NCI-H1105 (cell line): Measurements from ENCODE around the gene FHOD1.

Source experiments
- DNase-seq: peaks from one replicate; lab custom pipeline; 2025; lab: John Stamatoyannopoulos, UW

Gene FHOD1

DNA sequence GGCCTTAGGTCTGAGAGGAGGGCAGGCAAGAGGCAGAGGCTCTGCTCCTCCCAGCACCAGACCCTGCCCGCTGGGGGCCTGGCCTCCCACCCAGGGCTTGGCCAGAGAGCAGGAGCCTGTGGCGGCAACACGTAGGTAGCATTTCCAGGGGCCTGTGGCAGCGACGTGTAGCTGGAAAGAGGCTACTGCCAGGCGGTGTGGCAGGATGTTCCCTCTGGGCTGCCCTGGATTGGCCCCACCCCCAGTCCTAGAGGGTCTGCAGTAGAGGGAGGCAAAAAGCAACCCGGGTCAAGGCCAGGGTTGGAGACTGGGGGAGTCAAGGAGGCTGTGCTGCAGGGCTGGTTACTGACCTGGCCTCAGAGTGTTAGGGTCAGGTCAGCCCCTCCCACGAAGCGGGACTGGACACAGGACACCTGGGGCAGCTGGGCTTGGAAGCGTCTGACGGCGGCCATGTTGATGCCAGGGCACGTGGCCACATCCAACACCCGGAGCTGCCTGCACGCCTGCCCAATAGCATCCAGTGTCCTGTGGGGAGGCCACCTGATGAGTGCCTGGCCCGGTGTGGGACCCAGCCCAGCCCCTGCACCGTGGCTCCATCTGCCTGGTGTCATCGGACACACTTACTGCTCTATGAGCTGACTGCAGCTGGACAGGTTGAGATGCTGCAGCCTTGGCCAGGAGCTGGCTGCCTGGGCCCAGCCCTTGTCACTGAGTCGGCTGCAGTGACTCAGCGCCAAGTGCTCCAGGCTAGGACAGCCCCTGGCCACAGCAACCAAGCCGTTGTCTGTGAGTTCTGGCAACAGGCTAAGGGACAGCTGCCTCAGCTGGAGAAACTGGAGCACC, 39.8 kb downstream of the FHOD1 start:
- DNase-seq = no peak

DNA sequence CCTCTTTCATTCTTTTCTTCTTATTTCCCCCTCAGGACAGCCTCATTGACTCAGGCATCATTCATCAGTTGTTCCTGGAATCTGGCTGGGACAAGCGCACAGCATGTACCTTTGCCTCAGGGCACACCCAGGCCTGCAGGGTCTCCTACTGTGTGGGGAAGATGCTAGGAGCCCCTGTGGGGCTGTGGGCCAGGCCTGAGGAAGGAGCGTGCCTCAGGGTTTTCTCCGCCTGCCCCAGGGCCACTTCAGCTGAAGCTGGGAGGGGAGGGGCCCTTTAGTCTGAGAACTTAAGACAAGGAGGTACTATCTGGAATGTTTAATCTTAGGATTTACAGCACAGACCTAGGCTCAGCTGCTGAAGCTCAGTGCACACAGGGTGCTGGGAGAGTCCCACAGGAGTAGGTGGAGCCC, 40.4 kb downstream of the FHOD1 start:
- no peak for DNase-seq

DNA sequence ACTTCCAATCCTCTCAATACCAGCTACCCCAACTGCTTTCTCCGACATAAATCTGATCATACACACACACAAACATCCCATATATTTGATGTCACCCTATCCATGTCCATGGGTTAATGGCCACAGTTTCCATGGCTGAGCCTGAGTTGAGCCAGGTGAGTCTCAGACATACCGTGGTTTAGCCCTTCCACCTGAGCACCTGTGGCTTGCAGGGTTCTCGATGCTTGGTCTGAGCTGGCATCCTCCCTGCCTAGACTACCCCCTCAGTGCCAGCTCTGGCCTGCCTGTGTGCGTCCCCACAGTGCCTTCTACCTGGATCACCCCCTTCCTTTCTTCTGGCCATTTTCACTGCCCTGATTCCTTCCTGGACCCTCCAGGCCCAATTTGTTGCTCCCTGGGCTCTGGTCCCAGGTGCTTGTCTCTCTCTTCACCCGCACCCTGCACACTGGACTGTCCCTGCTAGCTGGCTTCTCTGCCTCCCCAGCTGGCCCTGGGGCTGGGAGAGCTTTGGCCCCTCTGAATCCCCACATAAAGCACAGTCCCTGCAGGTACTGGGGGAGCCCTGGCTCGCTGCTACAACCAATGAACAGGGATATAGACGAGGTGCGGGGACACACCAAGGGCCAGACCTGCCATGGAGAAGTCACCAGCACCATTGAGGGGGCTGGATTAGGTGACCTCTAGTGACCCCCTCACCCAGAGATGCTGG, 41.0 kb downstream of the FHOD1 start:
- no peak for DNase-seq

DNA sequence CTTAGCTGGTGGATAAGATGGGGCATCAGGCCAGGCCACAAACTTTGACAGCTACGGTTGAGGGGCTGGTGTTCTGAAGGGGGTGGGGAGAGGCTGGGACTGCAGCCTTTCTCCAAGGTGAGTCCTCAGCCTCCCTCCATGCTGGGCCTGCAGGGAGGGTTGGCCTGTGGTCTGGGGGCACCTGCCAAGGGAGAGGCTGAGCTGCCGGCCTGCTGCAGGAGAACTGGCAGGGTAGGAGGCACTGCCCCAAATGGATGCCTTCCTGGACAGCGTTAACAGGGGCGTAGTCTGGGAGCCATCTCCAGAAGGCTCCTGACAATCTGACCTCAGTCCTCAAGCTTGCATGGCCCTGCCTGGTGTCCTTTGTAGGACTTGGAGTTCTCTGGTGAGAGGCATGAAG, 43.2 kb downstream of the FHOD1 start:
- DNase-seq = no peak

DNA sequence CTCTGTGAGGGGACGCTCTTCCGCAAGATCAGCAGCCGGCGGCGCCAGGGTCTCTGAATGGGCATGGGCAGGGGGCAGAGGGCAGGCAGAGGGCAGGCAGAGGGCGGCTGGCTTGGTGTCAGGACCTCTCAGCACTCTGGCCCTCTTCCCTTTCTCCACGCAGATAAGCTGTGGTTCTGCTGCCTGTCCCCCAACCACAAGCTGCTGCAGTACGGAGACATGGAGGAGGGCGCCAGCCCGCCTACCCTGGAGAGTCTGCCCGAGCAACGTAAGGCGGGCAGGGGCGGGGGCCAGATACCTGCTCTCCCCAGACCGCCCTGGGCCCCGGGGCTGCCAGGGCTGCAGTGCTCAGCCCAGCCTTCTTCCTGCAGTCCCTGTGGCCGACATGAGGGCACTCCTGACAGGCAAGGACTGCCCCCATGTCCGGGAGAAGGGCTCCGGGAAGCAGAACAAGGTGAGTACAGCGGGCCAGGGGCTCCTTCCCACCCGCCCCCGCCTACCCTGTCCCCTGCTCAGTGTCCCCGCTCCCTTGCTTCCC, 44.3 kb downstream of the FHOD1 start:
- no peak for DNase-seq

DNA sequence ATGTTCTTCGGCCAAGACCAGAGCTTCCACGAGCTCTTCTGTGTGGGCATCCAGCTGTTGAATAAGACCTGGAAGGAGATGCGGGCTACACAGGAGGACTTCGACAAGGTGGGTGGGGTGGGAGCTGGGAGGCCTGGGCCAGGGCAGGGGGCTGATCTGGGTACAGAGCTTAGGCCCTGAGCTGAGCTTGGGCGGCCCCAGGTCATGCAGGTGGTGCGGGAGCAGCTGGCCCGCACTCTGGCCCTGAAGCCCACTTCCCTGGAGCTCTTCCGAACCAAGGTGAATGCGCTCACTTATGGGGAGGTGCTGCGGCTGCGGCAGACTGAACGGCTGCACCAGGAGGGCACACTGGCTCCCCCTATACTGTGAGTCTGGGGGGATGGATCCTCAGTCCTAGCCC, 44.9 kb downstream of the FHOD1 start:
- no peak for DNase-seq

DNA sequence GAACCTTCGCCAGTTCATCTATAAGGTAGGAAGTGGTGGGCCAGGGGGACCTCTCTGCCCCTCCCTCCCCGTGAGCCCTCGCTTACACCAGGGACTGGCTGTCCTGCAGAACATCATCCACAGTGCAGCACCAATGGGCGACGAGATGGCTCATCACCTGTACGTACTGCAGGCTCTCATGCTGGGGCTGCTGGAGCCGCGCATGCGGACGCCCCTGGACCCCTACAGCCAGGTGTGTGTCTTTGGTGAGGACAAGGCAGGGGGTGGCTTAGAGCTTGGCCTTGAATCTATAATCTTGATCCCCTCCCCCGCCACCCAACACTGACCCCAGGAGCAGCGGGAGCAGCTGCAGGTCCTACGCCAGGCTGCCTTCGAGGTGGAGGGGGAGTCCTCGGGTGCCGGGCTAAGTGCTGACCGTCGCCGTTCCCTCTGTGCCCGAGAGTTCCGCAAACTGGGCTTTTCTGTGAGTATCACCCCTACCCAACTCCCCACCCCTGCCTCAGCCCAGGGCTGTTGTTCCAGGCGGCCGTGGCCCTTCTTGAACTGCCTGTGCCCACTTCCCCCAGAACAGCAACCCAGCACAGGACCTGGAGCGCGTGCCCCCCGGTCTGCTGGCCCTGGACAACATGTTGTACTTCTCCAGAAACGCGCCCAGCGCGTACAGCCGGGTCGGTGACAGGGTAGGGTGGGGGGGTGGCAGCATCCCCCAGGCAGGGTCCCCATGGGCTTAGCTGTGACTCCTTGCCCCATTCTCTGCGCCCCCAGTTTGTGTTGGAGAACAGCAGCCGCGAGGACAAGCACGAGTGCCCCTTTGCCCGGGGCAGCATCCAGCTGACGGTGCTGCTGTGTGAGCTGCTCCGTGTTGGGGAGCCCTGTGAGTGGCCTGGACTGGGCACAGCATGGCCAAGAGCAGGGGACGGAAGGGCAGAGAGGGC, 45.6 kb downstream of the FHOD1 start:
- no peak for DNase-seq

DNA sequence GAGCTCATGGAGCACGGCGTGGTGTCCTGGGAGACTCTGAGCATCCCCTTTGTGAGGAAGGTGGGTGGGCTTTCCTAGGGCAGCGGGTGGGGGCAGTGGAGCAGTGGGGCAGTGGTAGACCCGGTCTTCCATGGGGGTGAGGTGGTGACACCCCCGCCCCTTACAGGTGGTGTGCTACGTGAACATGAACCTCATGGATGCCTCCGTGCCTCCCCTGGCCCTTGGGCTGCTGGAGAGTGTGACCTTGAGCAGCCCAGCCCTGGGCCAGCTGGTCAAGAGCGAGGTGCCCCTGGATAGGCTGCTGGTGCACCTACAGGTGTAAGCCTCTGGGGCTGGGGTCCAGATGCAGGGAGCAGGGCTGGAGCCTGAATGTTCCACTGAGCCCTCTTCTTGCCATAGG, 46.8 kb downstream of the FHOD1 start:
- no peak for DNase-seq

DNA sequence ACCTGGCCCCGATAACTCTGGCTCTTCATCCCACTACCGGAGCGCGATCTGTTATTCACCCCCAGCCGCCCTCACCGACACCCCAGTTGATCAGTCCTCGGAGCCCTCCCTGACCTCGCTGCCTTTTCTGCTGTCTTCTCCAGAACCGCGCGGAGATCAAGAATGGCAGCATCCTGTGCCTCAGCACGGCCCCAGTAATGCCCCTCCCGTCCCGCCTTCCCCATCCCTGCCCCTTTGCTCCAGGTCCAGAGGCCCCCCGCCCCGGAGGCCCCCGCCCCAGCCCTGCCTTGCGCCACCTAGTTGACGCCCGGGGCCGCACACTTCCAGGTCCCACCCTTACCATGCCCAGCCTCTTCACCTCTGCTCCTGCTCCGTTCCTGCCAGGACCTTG, 47.5 kb downstream of the FHOD1 start:
- no peak for DNase-seq

DNA sequence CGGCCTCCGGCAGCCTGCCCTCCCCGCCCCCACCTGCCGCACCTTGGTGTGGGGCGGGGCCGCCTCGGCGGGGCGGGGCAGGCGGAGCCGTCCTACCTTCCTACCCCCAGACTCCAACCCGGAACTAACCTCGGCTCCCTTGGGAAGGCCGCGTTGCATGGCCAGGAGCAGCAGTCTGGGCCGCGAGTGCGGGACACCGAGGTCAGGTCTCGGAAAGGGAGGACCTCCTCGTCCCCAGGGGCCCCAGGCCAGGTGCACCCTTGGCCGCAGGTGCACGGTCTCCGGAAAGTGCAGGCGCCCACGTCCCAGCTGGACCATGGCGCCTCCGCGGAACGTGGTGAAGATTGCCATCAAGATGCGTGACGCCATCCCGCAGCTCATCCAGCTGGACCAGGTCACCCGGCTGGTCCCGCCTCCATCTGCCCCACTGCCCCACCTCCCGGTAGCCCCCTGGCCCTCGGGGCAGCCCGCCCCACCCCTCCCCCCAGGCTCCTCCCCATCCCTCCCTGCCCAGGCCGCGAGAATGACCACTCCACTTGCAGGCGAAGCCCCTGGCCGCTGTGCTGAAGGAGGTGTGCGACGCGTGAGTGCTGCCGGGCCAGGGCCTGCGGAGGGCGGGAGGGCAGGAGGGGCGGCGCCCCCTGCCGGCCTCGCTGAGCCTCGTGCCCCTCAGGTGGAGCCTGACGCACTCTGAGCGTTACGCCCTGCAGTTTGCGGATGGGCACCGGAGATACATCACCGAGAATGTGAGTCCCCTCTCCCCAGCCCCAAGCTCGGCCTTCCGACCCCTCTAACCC, 48.1 kb downstream of the FHOD1 start, which contains the start of gene ELMO3:
Gene ELMO3 (plus strand): TSS at position 121 of the 797 bp plus-strand sequence. CDS start 196 bp downstream, at position 317.
- DNase-seq = peak; percentile 42

DNA sequence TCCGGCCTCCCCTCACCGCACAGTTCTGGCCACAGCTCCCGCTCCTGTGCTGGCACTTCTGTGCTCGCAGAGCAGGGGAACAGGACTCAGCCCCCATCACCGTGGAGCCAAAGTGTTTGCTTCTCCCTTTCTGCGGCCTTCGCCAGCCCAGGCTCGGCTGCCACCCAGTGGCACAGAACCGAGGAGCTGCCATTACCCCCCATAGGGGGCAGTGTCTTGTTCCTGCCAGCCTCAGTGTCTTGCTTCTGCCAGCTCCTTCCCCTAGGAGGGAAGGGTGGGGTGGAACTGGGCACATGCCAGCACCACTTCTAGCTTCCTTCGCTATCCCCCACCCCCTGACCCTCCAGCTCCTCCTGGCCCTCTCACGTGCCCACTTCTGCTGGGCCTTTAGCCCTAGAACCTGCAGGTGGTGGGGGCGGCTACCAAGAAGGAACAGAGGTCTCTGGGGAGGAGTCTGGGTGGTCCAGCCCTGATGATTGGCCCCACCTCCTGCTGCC, 49.0 kb downstream of the FHOD1 start:
- peak; percentile 53 for DNase-seq

DNA sequence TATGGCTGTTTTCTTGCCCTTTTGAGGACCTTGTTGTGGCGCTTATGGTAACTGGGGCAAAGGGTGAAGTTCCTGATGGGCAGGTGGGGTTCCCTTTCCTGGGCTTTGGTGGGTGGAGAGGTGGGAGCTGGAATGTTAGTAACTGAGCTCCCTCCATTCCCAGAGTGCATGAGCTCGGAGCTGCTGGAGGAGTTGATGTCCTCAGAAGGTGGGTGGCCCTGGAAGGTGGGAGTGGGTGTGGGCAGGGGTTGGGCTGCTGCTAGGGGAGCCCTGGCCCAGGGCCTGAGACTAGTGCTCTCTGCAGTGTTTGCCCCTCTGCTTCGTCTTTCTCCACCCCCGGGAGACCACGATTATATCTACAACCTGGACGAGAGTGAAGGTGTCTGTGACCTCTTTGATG, 49.6 kb downstream of the FHOD1 start:
- no peak for DNase-seq

DNA sequence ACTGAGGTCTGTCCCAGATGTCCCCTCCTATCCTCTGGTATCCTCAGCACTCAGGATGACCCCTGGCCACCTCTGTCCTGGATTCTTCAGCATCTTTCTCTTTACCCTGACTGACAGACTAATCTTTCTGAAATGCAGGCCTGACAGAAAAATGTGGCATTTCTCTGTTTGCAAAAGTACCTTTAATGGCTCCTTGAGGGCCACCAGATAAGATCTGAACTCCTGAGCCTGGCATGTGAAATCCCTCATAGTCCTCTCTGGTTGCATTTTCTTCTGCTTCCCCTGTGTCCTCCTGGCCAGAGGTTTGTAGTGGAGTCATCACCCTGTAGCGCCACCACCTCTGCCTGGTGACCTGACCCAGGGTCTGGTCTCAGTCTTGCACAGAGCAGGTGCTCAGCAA, 50.4 kb downstream of the FHOD1 start:
- no peak for DNase-seq

DNA sequence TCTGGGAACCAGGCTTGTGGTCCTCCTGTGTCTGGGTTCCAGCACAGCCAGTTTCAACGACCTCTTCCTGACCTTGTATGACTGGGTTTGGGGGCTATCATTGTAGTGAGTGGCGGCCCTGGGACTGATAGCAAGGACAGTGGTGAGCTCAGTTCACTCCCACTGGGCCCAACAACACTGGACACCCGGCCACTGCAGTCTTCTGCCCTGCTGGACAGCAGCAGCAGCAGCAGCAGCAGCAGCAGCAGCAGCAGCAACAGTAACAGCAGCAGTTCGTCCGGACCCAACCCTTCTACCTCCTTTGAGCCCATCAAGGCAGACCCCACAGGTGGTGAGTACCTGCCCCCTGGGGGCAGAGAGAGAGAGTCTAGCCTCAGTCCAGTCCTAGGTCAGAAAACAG, 51.6 kb downstream of the FHOD1 start:
- DNase-seq = no peak

DNA sequence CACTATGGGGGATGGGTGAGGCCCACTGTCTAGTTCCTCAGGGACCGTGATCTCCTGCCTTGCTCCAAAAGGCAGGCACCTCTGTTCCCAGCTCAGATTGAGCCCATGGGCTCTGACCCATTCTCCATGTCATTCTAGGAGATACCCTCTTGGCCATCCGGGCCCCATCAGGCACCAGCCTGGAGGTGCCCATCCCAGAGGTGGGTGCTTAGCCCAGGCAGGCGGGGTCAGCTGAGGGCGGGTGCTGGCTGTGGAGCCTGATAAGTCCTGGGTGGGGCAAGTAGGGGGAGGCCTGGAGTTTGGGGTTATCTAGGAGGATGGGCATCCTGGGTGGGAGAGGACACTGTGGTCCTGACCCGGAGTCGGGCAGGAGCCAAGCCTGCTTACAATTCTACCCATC, 53.0 kb downstream of the FHOD1 start:
- no peak for DNase-seq

DNA sequence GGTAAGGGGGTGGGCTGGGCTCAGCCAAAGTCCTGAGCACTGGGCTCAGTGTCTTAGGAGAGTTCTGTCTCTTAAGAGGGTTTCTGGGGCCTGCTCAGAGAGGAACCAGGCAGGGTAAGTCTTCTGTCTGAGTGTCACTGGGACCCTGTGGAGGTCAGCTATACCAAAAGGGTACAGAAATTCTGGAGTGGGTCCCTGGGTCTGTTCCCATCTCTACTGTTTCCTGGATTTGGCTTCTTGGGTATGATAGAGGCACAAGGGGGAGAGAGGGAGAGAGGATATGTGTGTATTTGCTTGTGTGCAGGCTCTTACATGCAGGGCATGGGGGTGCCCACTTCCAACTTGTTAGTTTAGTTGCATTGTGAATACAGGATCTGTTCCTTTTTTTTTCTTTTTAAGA, 53.7 kb downstream of the FHOD1 start:
- DNase-seq = no peak

DNA sequence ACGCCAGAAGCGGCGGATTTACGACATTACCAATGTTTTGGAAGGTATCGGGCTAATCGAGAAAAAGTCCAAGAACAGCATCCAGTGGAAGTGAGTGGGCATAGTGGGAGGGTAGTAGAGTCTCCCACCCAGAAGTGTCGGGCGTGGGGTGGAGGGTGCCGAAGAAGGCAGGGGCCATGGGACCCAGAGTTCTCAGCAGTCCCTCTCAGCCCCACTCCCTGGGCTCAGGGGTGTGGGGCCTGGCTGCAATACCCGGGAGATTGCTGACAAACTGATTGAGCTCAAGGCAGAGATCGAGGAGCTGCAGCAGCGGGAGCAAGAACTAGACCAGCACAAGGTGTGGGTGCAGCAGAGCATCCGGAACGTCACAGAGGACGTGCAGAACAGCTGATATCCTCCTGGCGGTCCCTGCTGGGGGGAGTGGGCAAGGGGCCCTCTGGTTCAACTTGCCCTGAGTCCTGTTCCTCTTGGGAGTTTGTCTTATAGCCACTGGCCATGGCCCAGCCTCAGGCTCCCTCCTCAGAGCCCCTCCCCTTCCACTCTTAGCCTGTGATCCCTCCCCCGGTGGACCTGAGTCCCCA, 54.4 kb downstream of the FHOD1 start:
- no peak for DNase-seq

DNA sequence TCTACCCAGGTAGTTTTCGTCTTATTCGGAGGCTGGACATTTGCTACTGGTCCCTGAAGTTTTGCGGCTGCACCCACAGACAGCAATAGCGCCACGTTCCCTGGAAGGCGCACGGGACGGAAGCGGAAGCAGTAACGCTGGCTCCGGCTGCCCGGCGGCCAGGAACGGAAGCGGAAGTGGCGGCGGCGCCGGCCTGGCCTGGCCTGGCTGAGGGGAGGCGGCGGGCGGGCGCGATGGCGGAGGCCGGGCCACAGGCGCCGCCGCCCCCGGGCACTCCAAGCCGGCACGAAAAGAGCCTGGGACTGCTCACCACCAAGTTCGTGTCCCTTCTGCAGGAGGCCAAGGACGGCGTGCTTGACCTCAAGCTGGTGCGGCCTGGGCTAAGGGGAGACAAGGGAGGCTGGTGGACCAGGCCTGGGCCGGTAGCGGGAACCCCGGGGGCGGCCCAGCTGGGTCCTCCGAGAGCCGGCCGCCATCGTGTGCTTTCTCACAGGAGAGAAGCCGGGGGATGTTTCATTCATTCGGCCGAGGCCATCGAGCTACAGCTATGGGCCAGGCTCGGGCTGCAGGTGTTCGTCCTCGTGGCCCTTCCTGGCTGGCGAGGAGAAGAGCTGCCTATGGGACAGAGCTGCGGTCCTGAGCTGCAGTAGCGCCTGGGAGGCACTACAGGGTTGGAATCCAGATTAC, 55.1 kb downstream of the FHOD1 start, which contains the start of gene E2F4:
Gene E2F4 (plus strand): TSS at position 161 of the 687 bp plus-strand sequence. CDS start 73 bp downstream, at position 234.
- peak; percentile 57 for DNase-seq

DNA sequence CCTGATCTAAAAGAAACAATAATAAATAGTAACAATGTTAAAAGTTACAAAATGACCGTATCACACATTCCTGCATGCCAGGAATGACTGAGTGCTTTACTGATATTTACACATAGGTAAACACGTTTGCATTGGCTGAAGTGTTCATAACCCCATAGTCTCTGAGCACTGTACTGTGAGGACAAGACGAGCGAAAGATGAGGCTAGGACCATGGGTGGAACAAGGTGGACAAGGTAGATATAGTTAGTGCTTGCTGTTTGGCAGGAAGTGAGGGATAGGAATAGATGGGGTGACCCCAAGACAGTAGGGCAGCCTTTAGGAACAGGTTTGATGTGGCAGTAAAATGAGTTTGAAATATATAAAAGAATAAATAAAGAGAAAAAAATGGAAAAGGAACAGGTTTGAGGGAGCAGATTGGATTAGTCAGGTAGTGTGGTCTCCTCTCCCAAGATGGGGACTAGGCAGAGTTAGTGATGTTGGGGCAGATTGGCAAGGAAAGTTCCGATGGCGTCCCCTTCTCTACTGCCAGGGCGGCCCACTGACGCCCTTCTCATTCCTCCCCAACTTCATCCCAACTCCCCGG, 55.8 kb downstream of the FHOD1 start:
- no peak for DNase-seq
